Kidney glomerular epithelial cell (primary cell): ENCODE measurements around the gene GBE1.

Experiments
- DNase-seq: peaks from one replicate; lab custom pipeline; 2025; lab: John Stamatoyannopoulos, UW

GBE1 gene

DNA sequence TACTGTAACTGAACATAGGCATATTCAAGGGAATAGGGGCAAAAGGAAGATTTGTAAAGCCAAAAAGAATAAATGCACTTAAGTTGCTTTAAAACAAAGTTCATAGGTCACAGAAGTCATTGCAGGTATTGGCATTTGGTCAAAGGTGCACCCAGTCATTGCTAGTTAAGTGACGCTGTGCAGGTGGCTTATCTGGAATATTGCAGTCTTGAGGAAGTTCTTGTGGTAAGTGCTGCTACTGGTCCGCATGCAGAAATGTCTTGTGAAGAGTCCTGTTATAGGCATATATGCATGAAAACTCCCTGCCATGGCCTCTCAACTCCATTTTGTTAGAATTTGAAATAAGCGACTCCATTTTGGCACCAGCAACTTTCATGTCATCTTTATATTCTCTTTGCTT is 293.1 kb downstream of the GBE1 start:
- DNase-seq: no peak

DNA sequence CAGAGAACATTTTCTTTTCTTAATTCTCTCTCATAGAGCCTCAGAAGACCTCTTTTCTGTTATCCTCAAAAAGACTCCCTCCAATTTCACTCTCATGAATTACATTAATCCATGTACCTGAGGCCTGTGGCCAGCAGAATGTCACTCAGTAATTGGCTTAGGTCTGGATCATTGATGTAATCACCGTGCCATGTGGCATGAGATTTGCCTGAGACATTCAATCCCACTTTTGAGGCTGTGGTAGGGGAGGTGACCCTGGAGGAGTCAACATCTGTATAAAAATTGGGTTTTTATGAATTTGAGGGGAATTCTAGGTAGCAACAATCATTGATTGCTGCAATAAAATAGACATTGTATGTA is 295.3 kb downstream of the GBE1 start:
- DNase-seq: no peak

DNA sequence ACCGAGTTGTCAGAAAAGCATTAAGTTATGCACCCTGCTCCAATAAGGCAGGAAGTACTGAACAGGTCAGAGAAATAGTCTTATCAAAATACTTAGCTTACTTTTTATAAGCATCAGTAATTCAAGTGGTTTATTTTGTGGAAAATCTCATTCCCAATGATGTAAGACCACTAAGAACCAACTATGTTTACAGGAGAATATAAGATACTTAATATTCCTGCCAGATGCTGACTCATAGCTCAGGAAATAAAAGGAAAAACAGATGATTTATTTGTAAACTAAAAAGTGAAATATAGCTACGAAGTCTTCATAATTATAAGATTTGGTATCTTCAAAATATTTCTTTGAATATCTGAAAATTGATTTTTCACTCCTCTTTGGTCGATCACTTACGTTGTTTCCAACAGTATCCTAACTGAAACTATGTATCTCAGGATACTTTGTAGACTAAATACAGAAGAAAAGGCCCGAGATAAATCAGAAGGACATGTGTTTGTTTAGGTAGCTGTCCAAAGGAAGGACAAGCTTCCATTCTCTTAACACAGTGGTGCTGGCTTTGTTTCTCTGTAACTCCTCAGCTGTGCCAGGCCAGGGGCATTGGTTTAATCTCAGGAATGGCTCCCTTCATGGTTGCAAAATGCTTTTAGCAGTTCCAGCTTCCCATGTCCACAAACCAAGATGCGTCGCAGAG is 295.8 kb downstream of the GBE1 start:
- DNase-seq: no peak

DNA sequence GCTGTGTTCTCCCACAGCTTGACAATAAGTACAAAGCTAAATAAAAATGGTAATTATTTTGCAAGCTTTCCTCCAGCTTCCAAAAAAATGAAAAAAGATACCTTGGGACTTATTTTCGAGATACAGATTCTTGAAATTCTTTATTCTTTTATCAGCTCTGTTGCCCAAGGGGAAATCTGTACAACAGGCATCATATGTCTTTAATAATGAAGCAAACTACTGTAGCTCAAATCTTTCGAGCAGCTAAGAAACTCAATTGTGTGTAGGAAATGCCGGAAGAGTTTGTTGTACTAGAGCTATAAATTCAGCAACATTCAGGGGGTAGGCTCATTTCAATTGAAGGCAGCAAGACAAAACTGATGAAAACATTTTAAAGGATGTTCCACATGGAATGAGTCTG is 297.7 kb downstream of the GBE1 start:
- DNase-seq: no peak

DNA sequence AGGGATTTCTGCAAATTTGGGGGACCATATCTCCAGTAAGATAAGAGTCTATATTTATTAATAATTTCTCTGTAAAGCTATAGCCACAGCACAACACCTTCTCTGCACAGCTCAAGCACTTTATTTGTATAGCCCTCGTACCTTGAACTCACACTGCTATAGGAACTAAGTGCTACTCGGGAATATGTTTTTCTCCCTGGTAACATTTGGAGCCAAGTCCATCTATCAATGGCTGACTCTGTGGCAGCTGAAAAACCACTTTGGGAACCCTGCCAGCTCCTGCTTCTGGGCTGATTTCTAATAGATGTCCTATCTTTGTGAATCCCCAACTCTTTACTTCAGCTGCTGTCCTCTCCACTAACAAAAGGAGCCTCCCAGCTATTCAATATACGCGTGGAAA is 298.5 kb downstream of the GBE1 start:
- no peak for DNase-seq

DNA sequence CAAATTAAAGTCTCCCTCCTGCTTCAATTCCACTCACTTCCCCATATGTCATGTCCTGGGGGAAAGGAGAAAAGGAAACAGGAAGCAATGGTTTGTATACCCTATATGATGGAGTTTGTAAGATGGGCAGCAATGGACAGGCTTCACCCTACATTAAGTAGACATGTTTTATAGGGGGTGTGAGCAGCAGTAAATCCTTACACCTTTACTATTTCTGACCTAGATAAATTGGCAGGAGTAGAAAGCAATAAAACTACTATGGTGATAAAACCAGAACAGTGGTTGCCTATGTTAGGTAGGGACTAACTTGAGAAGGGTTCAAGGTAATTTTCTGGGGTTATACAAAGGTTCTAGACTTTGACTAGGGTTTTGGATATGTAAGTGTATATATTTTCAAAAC is 301.7 kb downstream of the GBE1 start:
- DNase-seq: no peak

DNA sequence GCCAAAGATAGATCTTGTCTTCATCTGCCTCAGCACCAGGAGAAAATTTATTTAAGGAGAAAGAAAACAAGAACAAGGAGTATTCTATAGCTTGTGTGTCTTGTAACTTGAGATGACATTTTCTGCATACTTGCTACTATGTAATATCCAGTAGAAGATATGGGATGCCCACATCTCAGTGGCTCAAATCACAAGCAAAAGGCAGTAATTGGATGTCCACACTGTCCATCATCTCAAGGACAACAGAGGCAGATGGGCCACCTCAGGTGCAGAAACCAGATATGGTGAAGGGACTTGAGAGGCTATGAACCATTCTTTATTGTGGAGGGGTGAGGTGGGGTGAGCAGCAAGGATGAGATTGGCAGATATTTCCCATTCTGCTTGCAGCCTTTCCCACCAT is 309.0 kb downstream of the GBE1 start:
- no peak for DNase-seq

DNA sequence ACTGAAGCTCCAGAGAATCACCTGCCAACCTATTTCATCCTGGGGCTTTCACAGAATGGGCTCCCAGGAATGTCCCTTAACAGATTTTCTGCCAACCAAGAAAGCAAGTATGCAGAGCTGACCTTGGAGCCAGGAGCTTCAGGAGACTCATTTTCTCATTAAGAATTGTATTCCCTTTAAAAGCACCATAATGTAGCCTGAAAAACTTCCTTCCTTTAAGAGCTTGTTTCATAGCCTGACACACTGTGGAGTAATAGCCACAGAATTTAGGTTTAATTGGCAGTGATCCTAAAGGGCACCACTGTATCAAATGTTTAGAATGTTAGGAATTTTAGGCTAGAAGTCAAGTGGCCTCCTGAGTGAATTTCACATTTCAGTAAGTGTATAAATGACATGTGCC is 309.8 kb downstream of the GBE1 start:
- DNase-seq: peak; percentile 38

DNA sequence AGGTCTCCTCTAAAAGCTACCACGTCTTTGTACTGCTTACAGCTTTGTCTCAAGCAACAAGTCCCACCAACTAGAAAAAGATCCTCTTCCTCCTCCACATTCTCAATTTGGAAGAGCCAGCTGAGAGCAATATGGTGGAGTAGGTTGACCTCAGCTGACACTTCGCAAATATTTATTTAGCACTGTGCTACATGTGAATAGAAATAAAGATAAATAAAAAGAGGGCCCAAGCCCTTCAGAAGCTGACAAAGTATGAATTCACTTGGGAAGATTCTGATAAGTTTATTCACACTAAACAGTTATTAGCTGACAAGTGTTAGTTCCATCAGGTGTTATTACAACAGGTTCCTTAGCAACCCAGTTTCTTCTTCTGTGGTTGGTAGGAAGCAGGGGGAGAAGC is 310.3 kb downstream of the GBE1 start:
- DNase-seq: no peak

DNA sequence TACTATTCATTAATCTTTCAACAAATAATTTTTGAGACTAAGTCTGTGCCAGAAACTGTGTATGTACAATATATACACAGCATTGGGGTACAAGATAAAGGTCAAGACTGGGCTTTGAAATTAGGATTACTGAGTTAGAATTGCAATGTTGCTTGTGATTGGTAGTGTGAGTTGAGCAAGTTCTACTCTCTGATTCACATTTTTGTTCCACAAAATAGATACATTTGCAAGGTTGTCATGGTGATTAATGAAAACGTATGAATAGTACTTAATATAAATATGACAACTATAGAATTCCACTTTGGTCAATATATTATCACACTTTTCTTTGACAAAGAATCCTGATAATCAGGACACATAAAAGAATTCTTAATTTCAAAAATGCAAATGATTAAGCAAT is 314.6 kb downstream of the GBE1 start:
- DNase-seq: no peak

DNA sequence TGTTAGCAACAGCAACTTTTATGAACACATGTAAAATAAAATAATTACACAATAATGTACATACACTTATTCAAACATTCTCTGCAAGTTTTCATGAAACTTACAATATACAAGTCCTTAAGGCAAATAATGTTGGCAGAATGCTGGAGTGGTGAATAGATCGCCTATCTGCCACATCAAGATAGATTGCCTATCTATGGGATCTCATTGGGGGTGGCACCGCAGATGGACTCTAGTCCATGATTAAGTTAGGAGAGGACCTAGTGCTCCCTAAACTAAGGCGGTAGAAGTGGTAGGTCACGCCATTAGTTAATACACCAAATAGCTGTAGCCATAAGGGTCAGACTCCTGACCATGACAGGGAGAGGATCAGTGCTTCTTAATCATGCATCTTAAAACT is 315.7 kb downstream of the GBE1 start:
- no peak for DNase-seq

DNA sequence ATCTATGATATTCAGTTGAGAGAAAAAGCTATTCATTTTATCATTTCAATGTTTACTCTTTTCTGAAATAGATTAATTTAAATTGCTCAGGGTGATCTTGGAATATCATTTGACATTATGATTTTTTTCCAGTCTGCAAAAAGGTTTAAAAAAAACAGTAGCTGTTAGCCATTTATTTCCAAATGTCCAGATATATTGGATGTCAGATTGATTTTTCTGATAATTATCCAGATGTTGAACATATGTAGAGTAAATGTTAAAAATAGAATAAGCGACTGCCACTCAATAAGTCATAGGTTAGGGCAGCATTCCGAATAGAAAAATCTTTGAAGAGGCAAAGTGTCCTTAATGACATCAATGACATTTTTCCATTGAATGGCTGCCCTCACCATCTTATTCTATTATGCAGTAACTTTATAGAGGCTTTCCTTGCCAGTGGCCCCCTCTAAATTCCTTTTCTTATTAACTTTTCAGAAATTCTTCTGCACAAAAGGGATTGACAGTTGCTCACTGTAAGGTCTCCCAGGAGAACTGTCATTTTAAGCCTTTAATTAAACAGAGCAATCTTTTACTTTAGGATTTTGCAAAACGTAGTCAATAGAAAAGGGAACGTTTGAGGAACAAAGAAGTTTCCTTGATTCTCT is 316.5 kb downstream of the GBE1 start:
- DNase-seq: no peak

DNA sequence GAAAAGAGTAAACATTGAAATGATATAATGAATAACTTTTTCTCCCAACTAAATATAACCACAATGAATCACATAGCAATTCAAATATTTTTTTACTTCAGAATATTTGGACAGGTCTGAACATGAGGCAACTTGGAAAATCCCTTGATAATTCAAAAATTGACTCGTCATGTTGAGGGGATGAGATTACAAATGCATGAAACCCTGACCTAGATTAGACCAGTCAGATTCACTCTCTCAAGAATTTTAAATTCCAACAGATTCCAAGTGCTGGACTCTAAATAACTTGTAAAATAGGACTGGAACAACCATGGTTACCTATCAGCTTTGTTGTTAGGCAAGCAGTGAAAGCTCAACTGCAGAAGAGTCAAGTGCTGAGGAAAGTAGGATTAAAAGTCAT is 317.5 kb downstream of the GBE1 start:
- DNase-seq: peak; percentile 82

DNA sequence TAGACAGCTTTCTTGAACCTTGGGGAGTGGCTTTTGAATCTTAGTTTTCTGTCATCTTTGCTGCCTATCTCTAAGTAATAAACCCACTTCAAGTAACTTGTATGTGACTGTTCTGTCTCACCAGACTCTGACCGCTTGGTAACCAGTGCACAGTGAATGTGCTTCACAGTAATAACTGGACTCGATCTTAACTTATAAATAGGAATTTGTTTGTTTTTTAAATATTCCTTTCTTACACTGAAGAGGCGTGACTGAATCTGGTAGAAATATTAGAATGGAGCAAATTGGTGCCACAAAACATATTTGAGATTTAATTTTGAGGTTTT is 318.0 kb downstream of the GBE1 start:
- peak; percentile 45 for DNase-seq

DNA sequence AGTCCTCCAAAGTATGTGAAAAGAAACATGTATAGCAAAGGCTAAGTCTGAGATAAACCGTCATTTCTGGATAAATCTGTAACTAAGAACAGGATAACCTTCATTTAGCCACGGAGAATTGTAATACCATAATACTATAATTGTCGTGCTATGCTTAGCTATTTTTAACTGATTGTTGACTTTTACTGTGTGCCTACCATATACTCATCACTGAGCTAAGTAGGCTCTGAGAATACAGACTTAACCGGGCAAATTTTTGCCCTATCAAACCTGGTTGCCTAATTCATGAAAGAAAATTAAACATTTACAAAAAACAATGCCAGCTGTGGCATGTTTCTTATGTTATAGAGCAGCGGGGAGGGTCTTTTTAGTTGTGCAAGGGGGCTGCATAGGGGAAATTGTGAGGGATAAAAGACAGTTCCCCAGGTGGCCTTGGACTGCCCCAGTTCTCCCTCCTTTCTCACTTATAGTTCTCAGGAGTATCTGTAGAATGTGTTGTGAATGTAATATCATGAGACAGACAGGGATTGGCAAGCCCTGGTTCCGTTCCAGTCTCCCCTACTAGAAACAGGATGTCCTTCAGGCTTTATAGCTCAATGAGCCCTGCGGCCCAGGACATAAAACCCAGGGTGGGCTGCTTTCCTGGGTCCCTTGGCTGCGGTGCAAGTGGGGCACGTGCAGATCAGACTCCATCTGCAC is 318.5 kb downstream of the GBE1 start:
- DNase-seq: no peak

DNA sequence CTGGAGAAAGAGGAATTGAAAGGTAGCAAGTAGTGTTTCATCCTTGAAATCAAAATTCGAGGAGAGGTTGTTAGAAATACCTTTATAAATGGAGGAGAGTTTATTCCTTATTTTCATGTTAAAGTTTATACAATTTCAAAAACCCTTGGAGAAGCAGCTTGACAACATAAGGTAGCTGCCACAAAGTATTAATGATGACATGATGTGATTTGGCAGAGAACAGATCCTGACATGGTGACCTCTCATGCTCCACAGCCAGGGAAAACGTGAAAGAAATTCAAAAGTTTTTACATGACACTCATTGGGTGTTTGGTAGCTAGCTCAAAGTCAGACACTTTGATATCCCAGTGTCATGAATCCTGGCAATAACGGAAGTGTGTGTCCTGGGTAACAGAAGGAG is 320.8 kb downstream of the GBE1 start:
- no peak for DNase-seq
